ENCODE data around the gene SLC39A3. TPM values are rescaled to one million over a fixed set of nuclear protein-coding genes. Genes with fewer than 3 reads are reported as not detected.

SLC39A3 gene, protein sequence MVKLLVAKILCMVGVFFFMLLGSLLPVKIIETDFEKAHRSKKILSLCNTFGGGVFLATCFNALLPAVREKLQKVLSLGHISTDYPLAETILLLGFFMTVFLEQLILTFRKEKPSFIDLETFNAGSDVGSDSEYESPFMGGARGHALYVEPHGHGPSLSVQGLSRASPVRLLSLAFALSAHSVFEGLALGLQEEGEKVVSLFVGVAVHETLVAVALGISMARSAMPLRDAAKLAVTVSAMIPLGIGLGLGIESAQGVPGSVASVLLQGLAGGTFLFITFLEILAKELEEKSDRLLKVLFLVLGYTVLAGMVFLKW
- 20.2 TPM for total RNA-seq
- long read RNA-seq, transcript SLC39A3-201 (3 exons, 1,502 nt): major isoform, 62 of 73 reads
- long read RNA-seq, partial matches to known transcripts: 6 of 73 reads
- long read RNA-seq, other reads (novel, unspliced or antisense): 2 of 73 reads

DNA sequence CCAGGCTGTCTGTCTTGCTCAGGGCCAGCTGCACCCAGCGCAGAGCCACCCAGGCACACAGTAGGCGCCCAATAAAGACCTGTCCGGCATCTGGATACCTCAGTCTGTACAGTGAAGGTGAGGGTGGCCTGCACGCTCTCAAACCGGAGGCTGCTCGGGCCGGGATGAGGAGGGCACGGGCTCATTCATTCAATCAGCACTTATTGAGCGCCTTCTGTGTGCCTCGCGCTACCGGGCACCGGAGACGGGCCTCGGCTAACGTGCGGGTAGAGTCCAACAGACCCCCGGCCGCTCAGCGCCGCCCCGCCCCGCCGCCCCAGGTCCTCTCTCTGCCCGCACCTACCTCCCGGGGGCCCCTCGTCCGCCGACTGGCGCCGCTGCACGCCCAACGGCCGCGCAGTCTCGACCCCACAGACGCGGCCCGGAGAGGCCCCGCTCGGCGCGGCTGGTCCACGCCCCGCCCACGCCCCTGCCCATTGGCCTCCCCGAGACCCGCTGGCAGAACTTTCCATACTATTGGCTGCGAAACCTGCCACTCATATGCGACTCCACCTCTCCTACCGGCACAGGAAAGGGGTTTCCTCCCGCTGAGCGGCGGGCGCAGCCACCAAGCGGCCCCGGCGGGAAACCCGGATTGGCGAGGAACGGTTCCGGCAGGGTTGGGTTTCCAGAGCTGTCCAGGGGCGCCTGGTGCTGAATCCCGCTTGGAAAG is at the start of gene SLC39A3:
SLC39A3 (minus strand) TSS at position 416 of the 712 bp plus-strand sequence. CDS start 2,760 bp downstream, outside the sequence.
- ATAC-seq (ENCODE audit: poor library complexity) (peak; percentile 100), DNase-seq (peak; percentile 97)
- intact Hi-C loops (cut with DNase I): no loop called here

DNA sequence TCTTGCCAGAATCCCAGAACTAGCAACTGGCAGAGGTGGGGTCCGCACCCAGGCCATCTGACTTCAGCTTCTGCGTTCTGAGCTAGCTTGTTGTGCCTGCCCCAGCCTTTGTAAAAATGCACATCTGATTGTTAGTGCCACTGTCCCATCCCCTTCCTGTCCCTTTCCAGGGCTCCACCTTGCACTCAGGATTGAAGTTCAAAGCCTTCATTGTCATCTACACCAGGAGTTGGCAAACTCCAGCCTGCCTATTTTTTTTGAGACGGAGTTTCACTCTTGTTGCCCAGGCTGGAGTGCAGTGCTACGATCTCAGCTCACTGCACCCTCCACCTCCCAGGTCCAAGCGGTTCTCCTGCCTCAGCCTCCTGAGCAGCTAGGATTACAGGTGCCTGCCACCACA is 48.4 kb upstream of the SLC39A3 start:
- intact Hi-C loops (cut with DNase I): no loop called here
- ATAC-seq (ENCODE audit: poor library complexity): no peak
- DNase-seq: no peak

DNA sequence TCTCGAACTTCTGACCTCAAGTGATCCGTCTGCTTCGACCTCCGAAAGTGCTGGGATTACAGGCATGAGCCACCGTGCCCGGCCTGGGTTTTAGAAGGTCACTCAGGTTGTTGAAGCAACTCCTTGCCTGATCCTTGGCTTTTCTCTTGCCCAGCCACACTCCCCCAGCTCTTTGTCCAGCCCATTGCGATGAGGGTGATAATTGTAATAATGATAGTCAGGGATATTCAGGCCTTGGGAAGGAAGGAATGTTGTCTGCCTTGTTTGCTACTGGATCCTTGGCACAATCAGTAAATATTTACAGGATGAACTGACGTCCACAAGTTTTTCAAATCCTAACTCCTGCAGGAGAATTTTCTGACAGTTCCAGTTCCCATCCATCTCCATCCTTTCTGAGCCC is 47.3 kb upstream of the SLC39A3 start:
- DNase-seq: no peak
- intact Hi-C loops (cut with DNase I): no loop called here
- no peak for ATAC-seq (ENCODE audit: poor library complexity)

DNA sequence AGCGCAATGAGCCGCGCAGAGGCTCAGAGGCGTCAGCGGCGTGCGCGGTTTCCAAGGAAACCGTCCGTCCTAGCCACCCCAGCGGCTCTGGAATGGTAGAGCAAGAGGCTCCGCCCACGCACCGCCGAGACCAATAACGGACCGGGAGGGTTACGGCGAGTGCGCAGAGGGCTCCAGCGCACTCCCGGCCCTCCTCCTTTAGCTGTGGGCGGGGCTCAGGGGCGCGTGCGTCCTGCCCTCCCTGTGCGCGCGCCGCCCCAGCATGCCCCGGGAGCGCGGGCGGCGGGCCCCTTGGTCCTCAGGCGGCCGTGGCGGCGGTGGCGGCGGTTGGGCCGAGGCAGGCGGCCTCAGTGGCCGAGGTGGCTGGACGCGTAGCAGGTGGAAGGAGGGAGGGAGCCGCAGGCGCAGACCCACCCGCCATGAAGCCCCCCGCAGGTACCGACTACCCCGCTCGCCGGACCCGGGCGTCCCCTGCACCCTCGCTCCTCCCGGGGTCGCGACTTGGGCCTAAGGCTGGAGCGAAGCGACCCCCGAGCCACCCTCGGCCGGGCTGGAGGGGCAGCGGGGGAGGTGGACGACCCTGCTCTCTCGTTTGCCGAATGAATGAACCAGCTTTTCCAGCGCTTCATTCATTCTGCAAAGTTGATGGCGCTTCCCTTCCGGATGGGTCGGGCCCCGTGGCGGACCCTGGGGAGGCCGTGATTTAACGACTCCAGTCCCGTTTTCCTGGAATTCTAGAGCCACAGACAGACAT is 45.6 kb upstream of the SLC39A3 start, which contains the start of gene THOP1:
THOP1 (plus strand) TSS at position 260 of the 754 bp plus-strand sequence; CDS start at position 420, 160 bp downstream.
- intact Hi-C loops (cut with DNase I): no loop called here
- peak; percentile 99 for DNase-seq
- ATAC-seq (ENCODE audit: poor library complexity): peak; percentile 92

DNA sequence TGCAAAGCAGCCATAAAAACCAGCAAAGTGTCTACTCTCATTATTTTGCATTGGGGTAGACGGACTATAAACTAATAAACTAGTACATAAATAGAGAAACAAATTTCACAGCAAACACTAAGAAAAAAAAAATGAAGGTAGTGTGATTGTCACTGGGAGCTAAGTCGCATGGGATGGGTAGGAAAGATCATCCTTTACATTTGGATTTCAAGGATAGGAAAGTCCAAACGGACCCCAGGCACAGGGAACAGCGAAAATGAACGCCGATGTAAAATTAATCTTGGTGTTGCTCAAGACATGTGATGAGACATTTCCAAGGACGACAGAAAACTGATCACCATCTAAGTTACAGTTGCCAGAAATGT is 43.9 kb upstream of the SLC39A3 start:
- intact Hi-C loops (cut with DNase I): no loop called here
- ATAC-seq (ENCODE audit: poor library complexity) (no peak), DNase-seq (no peak)

DNA sequence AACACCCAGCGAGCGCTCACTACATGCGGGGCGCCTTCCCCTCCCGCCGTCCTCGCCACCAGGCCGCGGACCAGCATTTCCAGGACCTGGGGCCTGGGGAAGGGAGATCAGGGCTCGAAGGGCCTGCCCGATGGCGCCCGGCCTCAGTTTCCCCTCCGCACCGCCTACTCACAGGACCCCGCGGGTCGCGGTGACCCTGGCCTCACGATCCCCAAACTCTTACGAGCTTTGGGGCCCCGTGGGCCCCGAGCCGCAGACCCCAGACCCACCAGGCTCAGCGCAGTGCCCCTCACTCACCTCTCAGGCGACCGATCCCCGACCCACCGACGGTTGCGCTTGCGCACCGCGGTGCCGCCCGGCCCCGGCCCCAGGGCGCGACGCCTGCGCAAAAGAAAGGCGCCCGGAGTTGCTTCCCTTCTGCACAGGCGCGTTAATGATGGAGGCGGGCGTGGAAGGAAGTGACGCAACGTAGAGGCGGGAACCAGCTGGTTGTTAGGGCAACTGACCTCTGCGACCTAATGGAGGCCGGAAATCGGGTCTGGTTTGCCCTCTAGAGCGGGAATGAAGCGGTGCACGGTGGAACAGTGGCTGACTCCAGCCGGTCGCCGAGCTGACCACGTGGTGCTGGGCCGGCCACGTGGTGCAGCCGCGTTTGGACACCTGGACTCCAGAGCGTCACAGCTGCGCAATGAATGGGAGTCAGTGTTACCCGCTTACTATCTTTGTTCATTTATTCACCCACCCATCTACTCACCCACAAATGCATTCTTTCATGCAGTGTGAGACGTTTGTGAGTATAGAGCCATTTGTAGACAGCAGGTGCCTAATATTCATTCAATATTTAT is 43.3 kb upstream of the SLC39A3 start, which contains the start of gene SGTA:
SGTA (minus strand) TSS at position 338 of the 845 bp plus-strand sequence. CDS start 14,205 bp downstream, outside the sequence.
- intact Hi-C loops (cut with DNase I): no loop called here
- DNase-seq (peak; percentile 98), ATAC-seq (ENCODE audit: poor library complexity) (peak; percentile 86)

DNA sequence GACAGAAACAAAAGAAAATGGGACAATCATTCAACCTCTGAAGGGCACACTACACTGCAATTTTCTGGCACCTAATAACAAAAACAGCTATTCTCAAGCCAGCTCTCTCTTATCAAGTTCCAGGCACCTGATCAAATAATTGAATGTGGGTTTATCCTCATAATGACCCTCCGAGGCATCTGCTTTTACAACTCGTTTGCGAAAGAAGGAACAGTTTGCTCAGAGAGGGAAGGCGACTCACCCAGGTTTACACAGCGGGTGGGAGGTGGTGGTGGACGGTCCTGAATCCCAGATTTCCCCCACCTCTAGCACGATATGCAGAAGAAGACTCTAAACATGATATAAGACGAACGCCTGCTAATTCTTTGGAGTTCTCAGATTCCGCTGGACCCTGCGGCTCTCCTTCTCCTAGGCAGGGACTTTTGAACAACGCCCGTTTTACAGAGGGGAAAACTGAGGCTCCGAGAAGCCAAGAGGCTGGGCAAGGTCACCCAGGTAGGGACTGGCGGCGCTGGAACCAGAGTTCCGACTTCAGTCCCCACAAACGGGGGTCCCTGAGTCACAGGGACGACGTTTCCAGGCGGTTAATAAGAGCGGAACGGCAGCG is 42.6 kb upstream of the SLC39A3 start:
- no peak for DNase-seq
- intact Hi-C loops (cut with DNase I): no loop called here
- ATAC-seq (ENCODE audit: poor library complexity): no peak

DNA sequence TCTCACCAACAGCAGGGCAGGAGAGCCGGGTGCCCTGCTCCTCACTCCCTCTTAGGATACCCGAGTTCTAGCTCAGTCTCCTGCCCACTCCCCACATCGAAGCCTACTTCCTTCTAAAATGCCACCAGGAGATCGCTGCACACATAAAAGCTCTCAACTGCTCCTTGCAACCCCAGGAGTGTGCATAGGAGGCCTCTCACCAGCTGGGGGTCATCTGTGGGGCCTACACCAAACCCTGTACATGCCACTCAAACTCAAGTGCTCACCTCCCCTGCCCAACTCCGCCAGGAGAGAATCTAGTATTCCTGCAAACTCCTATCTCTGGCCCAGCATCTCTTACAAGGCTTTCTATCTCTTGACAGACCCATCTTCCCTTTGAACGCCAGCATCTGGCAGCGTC is 40.5 kb upstream of the SLC39A3 start:
- DNase-seq (no peak), ATAC-seq (ENCODE audit: poor library complexity) (no peak)
- intact Hi-C loops (cut with DNase I): no loop called here

DNA sequence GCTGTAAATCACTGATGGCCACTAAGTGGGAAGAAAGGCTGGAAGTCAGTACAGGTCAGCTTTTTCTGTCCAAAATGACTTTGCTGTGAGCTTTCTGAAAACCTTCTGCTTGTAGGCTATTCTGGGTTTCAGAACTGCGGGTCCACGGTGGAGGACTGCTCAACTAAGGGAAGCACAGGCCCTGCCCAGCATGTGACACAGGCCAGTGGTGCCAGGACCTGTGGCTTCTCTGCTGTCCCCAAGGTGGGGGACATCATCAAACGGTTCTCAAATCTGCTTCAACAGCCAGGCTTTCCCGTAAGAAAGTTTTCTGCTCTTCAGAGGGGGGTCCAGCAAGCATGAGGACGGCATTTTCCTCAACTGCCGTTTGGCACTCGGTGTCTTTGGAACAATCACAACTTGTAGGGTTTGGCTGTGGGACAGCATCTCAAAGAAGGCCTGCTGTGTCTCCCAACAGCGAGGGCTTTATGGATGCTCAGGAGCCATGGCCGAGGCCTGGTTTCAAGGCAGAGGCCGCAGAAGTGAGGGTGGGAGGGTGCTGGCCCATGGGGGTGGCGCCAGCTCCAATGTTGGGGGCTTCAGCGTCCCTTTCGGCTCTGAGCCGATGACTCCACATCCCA is 39.4 kb upstream of the SLC39A3 start:
- no peak for ATAC-seq (ENCODE audit: poor library complexity)
- no peak for DNase-seq
- intact Hi-C loops (cut with DNase I): no loop called here

DNA sequence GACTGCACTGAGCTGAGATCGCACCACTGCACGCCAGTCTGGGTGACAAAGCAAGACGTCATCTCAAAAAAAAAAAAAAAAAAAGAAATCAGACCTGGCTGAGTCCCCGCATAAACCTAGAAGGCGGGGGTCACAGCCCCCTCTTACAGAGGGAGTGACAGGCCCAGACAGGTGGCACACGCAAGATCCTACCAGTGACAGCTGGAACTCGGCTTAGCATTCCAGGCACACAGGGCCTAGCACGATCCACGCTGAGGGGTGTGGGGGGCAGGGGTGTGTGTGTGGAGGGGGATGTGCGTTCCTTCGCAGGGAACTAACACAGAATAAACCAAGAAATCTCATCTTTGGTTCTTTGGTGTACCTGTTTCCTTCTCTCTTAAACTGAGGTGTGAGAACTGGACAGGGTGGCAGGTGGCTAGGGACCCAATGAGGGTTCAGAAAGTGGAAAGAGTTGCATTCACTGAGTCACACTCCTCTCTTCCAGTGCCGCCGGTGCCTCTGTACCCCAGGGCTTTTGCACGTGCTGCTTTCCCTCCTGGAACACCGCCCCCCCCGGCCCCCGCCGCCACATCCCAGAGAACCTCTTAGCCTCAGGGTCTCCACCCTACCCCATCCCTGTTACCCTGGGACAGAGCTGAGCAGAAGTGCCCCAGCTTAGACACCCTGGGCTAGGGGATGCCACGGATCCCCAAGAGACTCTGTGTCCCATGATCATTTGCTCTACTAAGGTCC is 38.3 kb upstream of the SLC39A3 start:
- DNase-seq (no peak), ATAC-seq (ENCODE audit: poor library complexity) (no peak)

DNA sequence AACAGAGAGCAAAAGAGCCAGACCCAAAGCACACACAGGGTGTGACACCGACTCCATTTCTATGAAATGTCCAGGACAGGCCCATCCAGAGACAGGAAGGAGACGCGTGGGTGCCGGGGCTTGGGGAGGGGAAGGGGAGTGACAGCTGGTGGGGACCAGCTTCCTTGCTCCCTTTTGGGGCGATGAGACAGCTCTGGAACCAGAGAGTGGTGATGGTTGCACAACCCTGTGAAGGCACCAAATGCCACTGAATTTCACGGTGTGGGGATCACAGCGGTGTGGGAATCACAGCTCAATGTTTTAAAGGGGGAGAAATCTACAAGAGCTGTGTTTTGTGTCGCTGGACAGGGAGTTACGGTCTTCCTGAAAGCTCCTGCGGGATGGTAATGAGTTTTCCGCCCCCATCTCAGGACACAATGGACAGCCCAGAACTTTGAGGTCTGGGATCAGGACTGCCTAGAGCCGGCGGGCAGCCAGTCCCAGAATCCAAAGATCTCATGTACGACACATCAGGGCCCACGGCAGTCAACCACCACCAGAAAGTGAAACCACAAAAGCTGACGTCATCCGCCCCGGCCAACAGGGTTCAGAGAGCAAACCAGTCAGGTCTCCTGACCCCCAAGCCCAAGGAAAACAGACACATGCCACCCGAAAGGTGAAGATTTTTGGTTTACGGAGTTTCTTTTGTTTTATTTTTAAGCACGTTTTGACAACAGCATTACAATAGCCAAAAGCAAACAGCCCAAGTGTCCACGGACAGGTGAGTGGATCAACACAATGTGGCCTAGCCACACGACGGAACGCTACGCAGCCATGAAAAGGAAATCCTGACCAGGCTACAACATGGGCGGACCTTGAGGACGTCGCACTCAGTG is 36.0 kb upstream of the SLC39A3 start:
- intact Hi-C loops (cut with DNase I): no loop called here
- peak; percentile 20 for ATAC-seq (ENCODE audit: poor library complexity)
- peak; percentile 82 for DNase-seq

More for the DNA sequence above, 38.3 kb upstream of the SLC39A3 start:
- intact Hi-C loops (cut with DNase I): no loop called here

DNA sequence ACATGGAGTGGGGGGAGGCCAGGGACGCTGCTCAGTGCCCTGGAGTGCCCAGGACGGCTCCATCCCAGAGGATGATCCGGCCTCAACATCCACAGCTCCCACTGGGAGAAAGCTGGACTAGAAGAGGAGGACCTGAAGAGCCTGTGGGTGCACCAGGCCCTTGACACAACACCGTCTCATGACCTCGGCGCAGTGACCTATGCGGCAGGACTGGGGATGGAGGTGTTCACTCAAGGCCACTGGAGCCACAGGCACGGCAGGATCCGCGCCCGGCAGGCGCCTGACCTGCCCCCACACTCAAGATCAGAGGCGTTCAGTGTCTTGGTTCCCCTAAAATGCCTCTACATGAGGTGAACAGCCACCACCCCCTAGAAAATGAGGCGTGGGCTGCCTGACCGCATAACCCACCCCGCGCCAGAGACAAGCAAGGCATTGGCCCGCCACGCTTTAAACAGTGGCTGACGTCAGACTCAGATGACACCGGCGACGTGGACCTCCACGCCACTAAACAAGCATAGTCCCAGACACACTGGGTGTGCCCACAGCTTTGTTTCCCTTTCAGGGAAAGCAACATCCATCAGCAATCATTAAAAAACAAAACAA is 35.2 kb upstream of the SLC39A3 start:
- intact Hi-C loops (cut with DNase I): no loop called here
- no peak for DNase-seq
- no peak for ATAC-seq (ENCODE audit: poor library complexity)

DNA sequence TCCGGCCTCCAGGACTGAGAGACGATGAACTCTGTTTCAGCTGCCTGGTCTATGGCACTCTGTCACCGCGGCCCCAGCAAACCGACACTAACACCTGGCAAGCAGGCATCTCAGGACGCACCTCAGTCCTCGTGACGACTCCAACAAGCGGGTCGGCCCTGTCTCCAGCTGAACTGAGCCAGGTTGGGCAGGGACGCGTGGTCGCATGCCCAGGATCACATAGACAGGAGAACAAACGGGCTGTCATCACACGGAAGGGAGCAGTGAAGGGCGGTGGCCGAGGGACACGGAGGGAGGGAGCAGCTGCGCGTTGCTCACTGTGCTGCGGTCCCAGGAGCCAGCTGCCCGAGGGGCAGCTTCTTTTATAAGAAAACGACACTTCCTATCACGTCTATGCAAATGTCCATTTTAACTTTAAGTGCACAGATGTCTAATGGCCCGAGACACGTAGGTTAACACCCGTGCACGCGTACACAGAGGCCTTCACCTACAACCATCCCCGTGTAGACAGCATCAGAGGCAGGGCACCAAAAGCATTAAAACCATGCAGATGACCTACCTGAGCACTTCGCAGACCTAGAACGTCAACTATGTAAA is 34.4 kb upstream of the SLC39A3 start:
- peak; percentile 61 for ATAC-seq (ENCODE audit: poor library complexity)
- peak; percentile 79 for DNase-seq
- intact Hi-C loops (cut with DNase I): no loop called here

DNA sequence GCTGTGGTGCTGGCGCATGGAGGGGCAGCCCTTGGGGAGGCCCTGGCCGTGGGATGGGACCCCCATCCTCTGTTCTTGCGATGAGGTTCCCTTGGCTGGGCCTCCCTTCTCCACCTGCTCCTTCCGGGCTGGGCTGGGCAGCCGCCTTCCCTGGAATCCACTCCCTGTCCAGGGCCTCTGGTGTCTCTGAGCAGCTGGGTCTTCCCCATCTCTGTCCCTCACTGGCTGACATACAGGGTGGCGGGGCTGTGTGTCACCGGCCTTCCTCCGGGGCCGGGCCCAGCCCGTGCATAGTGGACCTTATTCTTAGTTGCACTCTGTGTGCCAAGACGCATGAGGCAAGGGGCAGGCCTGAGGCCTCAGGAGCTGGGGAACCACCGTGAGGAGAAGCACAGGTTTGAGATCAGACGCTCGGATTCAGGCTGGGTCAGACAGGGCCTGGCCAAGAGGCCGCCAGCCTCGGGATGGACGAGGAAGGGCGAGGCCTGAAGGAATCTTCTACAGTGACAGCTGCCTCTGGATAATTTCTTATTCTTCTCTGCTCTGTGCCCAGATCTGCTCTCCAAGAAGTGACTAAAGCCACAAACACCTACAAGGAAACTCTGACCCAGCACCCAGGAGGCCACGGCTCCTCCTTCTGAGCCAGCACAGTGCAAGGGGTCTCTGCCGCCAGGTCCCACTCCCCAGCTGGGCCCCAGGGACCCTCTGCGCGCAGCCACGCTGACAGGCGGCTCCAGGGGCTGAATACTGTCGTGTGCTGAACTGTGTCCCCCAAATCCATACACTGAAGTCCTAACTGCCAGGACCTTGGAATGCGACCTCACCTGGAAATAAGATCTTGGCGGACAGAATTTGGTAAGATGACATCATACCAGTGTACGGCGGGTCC is 32.2 kb upstream of the SLC39A3 start:
- ATAC-seq (ENCODE audit: poor library complexity): peak; percentile 8
- DNase-seq: no peak
- intact Hi-C loops (cut with DNase I): no loop called here
